HG03108 (cell line): ENCODE data around the gene CHI3L1.

Experiments used
- ATAC-seq: cut with Tn5 transposase; IDR thresholded peaks from one replicate; pipeline ENCODE4 v1.9.1; 2021; ENCODE audit warnings: moderate library complexity; ENCODE audit not compliant: unreplicated experiment

Gene CHI3L1

DNA sequence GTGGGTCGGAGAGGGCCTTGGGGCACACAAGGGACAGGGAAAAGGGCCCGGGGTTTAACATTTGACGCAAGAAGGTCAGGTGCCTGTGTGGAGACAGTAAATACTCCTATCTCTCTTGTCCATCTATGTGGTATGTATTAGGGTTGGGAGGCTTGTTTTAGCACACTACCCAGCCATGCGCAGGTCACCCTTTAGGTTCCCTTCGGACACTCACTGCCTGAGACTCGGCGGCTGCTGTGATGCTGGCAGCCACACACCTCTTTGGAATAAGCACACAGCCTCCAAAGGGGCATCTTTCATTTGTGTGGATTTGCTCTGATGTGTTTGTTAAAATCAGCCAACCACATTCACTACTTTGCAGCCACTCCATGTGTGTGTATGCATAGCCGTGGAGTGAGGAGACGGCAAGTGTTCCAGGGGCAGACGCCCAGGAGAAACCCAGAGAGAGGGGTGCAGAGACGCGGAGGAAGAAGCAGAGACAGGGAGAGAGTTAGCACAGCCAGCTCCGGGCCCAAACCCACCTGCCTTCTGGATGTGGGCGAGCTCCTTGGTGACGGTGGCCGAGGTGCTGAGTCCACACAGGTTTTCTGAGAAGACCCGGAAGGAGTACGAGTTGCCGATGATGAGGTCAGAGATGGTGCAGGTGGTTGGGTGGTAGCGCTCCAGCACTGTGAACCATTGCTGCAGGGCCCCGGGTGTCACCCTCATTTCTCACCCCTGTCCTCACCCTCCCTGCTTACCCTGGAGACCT lies 16.6 kb downstream of the CHI3L1 start:
- ATAC-seq: no peak

DNA sequence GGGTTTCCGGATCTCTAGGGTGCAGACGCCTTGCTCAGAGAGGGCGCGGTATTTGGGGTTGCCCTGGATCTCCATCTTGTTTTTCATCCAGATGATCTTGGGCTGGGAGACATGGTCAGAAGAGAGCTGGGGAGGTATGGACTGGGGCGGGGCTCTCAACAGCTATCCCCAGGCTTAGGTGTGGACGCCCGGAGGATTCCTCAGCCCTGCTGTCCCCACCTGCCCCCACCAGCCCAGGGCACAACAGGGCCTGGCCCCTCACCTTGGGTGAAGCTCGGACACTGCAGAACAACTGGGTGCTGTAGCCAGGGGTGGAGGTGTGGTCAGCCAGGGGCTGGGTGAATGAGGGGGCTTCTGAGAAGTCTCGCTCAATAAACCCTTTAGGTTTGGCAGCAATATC lies 17.5 kb downstream of the CHI3L1 start:
- ATAC-seq: no peak

DNA sequence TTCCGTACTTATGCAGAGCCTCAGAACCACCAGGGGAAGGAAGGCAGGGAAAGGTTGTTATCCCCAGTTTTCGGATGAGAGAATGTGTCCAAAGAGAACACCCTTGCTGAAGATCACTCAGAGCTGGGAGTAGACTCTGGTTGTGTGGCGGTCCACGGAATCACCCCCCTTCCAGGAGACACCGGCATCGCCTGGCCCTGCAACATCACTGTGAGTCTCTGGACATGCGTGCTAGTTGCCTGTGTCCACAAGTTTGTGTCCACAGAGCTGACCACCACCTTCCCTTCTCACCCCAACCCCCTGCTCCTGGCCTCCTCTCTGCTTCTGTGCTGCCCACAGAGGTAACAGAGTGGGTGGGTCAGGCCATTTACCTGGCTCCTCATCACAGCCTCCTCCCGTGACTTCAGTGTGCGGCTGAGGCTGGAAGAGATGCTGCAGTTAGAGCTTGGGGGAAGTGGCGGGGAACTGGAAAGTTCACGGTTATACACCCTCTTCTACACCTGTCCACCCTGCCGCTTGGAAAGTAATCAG lies 18.2 kb downstream of the CHI3L1 start:
- ATAC-seq: no peak

DNA sequence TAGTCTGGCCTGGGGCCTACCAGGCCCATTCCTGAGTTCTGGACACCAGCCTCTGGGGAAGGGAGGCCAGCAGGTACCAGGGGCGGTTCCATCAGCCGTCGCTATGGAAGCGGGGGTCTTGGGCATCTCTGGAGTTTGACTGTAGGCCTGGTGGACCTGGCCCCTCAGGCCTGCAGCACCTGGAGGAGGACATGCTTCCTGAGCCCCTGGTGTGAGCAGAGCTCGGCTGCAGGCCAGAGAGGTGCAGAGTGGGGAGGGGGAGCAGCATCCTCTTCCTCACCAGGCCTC lies 18.6 kb downstream of the CHI3L1 start:
- no peak for ATAC-seq

DNA sequence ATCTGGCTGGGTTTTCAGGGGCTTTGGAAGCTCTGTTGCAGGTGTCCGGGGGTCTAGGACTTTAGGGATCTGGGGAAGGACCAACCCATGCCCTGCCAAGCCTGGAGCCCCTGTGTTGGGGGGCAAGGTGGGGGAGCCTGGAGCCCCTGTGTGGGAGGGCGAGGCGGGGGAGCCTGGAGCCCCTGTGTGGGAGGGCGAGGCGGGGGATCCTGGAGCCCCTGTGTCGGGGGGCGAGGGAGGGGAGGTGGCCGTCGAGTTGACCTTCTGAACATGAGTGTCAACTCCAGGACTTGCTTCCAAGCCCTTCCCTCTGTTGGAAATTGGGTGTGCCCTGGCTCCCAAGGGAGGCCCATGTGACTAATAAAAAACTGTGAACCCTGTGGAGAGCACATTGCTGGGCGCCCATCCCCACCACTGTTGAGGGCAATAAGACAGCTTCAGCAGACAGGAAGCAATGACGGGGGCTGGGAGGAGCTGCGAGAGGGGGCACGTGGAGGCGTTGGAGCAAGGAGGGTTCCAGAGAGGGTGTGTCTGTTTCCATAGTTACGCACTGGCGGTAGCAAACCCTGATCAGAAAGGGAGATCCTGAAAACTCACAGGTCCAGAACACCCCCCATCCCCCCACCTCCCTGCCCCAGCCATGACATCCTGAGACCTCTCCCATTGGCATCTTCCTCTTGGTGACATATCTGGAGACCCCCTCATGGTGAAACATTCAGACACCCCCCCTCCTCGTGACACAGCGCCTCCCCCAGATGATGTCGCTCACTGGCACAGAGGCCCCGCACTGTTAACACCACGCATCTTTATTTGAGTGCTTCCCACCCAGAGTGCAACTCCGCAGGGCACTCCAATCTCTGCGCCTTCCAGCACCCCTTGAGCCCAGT lies 19.2 kb downstream of the CHI3L1 start:
- no peak for ATAC-seq

DNA sequence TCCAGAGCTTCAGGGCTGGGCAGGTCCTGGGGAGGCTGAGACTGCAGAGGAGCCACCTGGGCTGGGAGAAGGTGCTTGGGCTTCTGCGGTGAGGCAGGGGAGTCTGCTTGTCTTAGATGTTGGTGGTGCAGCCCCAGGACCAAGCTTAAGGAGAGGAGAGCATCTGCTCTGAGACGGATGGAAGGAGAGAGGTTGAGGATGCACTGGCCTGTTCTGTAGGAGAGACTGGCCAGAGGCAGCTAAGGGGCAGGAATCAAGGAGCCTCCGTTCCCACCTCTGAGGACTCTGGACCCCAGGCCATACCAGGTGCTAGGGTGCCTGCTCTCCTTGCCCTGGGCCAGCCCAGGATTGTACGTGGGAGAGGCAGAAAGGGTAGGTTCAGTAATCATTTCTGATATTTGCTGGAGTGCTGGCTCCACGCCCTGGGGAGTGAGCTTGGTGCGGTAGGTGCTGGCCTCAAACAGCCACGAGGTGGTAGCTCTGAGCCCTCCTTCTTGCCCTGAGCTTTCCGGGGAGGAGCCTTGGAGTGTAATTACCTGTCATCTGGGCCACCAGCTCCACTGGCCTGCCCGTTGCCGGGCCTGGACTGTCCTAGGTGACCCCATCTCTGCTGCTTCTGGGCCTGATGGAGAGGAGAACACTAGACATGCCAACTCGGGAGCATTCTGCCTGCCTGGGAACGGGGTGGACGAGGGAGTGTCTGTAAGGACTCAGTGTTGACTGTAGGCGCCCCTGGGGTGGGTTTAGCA lies 20.1 kb downstream of the CHI3L1 start:
- ATAC-seq: no peak

DNA sequence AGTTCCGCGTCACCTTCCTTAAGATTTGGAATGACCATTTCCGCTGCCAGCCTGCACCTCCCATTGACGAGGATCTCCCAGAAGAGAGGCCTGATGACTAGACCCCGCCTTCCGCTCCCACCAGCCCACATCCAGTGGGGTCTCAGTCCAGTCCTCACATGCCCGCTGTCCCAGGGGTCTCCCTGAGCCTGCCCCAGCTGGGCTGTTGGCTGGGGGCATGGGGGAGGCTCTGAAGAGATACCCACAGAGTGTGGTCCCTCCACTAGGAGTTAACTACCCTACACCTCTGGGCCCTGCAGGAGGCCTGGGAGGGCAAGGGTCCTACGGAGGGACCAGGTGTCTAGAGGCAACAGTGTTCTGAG lies 20.7 kb downstream of the CHI3L1 start:
- ATAC-seq: no peak

DNA sequence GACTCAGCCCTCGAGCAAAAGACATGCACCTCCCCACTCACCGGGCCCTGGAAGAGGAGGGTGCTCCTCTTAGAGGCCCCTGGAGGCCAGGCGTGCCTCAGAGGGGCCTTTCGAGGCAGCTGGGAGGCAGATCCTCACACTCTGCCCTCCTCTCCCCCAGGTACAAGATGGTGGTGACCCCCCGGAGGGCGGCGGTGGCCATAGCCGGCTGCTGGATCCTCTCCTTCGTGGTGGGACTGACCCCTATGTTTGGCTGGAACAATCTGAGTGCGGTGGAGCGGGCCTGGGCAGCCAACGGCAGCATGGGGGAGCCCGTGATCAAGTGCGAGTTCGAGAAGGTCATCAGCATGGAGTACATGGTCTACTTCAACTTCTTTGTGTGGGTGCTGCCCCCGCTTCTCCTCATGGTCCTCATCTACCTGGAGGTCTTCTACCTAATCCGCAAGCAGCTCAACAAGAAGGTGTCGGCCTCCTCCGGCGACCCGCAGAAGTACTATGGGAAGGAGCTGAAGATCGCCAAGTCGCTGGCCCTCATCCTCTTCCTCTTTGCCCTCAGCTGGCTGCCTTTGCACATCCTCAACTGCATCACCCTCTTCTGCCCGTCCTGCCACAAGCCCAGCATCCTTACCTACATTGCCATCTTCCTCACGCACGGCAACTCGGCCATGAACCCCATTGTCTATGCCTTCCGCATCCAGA lies 21.3 kb downstream of the CHI3L1 start:
- no peak for ATAC-seq

DNA sequence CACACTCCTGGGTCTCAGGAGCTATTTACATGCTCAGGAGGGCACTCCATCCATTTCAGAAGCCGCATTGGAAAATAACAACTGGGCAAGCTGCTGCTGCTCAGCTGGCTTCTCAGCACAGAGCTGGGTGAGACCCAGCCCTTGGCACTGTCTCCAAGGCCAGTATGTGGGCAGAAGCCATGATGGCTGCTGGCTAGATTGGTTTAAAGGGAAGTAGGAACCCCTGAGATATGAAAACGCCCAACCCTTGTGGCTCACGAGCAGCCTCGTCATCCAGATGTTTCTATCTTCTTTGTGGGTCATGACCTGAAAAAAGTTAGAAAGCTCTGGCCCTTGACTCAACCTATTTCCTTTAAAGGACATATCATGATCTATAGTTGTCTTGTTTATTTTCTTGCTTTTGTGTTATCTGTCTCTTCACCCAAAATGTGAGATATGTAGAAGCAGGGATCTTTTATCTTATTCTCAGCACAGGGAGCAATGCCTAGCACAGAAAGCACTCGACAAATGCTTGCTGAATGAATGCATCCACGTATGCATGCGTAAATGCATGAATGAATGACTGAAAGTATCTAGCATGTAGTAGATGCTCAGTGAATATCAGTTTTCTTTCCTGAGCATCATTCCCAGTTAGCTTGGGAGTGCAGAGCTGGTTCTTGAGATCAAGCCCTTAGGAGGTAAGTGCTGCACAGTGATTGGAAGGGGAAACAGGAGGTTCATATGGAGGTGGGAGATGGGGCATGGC lies 22.4 kb downstream of the CHI3L1 start:
- no peak for ATAC-seq

DNA sequence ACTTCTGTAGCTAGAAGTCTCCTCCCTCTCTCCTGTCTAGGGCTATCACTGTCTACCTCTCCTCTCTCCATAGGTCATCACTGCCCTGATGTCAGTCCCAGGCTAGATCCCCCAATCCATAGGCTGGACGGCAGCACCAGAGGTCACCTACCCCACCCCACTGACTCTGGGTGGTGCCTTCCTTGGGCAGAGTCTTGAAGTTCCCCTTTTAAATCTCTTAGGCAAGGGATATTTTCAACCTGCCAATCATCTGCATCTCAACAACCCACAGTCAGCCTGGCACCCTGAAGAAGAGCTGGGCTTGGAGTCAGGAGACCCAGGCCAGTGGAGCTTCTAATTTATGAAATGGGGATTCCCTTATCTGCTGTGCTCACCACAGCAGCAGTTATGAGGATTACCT lies 24.1 kb downstream of the CHI3L1 start:
- no peak for ATAC-seq

DNA sequence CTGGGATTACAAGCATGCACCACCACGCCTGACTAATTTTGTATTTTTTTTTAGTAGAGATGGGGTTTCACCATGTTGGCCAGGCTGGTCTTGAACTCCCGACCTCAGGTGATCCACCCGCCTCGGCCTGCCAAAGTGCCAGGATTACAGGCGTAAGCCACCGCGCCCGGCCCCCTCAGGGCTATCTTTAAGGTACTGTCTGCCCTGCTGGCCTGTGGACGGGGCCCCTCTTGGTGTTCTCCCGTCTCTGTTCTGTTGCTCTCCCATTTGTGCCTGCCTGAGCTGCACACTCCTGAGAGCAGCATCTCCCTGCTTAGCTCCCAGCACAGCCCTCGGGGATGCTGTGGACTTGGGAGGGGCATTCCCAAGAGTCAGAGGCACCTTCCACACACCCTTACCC lies 24.8 kb downstream of the CHI3L1 start:
- ATAC-seq: no peak

DNA sequence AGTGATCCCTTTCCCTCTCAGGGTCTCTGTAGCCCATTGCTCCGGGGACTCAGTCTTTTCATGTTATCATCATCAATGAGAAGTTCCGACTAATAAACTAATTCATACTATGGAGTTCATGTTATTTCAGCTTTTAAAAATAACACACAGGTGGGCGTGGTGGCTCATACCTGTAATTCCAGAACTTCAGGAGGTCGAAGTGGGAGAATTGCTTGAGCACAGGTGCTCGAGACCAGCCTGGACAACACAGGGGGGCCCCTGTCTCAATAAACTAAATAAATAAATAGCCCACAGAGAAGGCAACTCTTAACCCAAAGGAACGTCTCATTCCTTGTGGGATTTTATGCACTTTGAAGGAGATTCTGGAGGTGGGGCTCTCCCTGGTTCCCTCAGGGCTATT lies 25.3 kb downstream of the CHI3L1 start:
- no peak for ATAC-seq

DNA sequence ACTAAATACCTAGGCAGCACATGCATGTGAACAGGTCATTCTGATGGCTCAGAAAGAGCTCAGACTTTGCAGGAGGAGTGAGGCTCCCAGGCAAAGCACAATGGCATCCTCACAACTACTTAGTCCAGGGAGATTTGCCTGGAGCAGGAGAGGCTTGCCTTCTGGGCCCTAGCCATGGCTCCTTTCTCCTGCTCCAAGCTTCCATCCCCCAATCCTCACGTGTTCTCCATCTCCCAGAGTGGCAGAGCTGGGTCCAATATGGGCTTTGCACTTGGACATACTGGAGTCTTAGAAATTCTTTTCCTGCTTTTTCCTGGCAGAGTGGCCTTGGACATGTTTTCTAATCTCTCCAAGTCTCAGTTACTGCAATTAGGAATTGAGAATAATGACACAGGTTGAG lies 26.7 kb downstream of the CHI3L1 start:
- no peak for ATAC-seq

DNA sequence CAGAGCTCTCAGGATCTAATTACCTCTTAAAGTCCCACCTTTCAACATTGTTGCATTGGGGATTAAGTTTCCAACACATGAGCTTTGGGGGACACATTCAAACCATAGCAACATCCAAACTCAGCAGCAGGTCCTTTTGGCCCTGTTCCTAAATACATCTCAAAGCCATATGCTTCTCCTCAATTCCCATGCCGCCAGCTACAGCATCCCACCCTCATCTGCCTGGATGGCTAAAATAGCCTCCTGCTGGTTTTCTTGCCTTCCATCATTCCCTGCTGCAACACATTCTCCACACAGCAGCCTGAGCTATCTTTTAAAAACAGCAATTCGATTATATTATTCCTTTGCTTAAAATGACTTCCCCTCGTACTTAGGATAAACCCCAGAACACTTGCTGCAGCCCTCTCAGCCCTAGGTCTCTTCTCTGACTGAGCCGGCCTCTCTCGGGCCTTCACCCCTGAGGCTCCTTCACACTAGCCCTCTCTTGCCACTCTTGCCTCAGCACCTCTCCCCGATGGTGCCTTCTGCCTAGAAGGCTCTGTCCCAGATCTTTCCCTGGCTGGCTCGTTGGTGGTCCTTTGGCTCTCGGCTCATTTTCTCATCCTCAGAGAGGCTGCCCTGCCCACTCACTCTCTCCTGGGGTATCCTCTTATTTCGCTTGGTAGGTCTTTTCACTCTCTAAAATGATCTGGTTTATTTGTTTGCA lies 27.4 kb downstream of the CHI3L1 start:
- no peak for ATAC-seq

DNA sequence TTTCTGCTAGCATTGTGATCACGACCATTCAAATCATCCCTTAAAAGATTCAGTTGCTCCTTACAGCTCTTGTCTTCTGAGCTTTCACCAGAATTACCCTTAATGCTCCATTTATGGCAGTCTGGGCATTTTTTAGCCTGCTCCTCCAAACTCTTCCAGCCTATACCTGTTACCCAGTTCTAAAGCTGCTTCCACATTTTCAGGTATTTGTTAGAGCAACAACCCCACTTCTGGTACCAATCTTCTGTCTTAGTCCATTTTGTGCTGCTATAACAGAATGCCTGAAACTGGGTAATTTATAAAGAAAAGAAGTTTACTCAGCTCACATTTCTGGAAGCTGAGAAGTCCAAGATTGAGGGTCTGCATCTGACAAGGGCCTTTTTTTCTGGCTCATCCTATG lies 28.1 kb downstream of the CHI3L1 start:
- ATAC-seq: no peak

DNA sequence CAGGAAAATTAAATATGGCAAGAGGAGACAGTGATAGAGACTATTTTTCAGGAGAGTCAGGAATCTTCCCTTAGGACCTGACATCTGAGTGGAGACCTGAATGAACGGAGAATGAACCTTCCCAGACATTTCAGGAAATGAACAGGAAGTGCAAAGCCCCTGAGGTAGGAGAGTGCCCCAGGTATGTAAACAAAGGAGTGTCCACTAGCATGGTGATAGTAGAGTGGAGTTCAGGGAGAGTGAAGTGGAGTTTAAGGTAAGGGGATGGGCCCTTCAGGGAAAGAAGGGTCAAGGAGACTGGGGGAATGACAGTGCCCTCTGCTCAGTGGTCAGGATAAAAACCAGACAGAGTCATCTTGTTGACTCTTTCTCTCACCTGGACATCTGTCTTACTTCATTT lies 30.2 kb downstream of the CHI3L1 start:
- no peak for ATAC-seq

DNA sequence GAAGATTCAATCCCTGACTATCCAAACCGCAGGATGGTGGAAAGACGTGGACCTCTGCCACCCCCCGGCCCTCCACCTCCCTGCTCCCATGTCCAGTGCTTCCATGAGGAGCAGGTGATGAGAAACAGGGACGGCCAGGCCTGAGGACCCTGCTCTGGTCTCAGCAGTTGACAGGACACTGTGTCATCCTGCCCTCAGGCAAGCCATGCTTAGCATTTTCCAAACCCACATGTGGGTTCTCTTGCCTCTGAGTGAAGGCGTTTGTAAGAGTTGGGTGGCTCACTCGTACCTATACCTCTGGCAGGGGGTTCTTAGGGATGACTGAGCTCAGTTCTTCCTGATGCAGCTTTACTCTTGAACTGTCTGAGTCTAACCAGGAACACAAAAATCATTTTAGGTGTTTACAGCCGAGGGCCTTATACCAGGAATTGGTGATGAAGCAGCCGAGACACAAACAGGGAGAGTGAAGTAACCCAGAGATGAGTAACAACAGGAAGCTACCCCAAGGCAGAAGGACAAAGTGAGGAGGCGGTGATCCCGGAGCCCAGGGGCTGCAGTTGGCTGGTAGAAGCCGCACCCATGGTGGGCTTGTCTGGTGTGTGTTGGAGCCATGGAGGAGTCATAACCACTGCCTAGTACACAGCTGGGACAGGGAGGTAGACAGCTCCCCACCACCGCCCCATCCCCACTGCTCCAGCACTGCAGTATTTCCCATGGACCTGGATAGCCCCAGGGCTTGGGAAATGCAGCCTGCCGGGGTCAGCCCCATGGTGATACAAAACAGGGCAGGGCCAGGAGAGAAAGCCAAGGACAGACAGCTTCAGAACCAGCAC lies 32.3 kb downstream of the CHI3L1 start:
- ATAC-seq: no peak

DNA sequence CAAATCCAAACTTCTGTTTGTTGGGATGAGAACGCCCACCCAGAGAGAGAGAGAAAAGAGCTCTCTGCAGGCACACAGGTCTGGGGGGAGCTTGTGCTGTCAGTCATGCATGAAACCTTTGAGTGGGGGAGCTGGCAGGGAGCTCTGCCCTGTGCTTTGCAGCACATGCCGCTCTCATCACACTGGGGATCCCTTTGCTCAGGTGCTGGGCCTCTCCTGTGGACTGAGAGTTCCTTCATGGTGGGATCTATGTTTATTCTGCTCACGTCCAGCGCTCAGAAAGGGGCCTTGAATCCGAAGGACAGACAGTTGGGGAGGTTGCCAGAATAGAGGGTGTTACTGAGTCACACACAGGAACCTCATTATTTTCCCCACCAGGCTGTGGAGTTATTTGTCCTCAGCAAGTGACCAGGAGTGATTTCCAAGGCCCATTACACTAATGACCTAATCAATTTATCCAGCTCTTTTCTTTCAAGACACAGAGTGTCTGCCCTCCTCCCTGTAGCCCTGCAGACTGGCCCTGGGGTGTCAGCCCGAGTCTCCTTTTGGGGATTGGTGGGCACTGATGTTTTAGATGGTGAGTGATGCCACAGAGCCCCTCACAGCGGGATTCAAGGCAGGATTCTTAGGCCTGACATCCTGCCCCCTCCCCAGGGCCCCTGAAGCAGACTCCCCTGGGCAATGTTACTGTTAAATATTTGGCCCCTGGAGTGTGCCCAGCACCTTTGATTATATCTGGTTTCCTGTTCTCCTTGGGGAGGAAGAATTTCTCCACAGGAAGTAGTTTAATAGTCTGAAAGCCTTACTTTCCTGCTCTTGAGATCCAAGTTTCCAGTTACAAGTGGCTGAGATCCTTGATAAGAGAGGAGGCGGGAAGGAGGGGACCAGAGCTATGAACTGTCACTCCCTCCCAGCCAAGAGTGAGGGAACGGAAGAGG lies 33.2 kb downstream of the CHI3L1 start:
- ATAC-seq: no peak
